GM12864 (cell line): ENCODE results near the gene NFIA.

ENCODE experiments used
- DNase-seq: peaks from one replicate; pipeline ENCODE4 v3.0.0-alpha.2; 2011; ENCODE audit warnings: low read depth
- H3K4me3 ChIP-seq: 2 replicates; pipeline ENCODE4 v1.5.1; 2011; ENCODE audit warnings: mild to moderate bottlenecking, low read depth, low read length, control low read depth
- CTCF ChIP-seq: IDR thresholded peaks from 2 replicates; pipeline ENCODE4 v1.5.1; 2011; ENCODE audit warnings: low read depth, mild to moderate bottlenecking, moderate library complexity, low read length, control low read depth, inconsistent platforms; ENCODE audit errors: missing control alignments

Gene NFIA

DNA sequence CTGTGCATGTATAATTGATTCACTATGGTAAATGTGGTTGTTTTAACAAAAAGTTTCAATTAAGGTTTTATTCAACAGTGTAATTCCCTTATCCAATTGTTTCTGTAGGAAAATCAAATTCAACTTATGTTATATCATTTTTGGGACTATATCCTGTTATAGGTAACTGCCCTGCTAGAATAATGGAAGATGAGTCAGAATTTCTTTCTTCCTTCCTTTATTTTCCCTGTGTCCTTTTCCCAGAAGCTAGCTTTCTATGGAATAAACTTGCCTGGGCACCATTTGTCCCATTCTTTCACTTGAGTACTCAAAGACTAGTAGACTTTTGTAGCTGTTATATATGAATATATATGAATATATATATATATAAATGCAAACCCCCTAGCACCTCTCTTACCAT, 341.3 kb downstream of the NFIA start:
- TF ChIP-seq CTCF = no peak
- no peak for DNase-seq
- no peak overlapping the region for H3K4me3 ChIP-seq

DNA sequence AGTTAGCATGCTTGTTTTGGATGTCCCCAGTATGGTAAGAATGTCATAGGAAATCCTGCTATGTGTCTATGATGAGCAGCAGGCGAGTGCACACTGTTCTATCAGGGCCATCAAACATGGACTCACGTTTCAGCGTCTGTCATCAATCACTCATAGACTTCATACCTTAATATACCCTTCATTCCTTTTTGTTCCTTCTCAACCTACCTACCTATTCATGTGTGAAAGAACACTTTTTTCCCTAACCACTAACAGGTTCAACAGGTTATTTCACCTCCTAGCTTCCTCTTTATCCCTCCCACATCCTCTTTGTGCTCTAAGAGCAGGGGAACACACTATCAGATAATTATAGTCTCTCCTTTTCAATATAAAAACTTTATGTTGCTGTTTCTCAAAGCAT, 342.0 kb downstream of the NFIA start:
- no peak overlapping the region for H3K4me3 ChIP-seq
- TF ChIP-seq CTCF = no peak
- no peak for DNase-seq

- no peak overlapping the region for H3K4me3 ChIP-seq
- DNase-seq = no peak
- no peak for TF ChIP-seq CTCF
These were observed 342.7 kb downstream of the NFIA start for GRCh38 chr1:61425040-61425439.

DNA sequence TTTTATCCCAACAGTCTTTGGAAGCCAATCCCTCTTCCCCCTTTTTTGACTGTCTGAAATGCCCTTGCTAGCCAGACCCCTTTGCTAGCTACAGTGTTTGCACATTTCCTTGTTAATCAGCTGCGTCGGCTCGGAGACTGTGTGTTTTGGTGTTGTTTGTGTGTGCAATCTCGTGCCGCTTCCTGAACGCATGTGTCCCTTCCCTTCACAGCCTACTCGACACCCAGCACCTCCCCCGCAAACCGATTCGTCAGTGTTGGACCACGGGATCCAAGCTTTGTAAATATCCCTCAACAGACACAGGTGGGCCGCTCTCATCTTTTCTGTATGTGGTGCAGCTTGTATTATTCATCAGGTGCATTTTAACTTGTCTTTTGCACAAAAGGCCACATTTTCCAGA, 343.9 kb downstream of the NFIA start:
- DNase-seq = no peak
- no peak for TF ChIP-seq CTCF
- no peak overlapping the region for H3K4me3 ChIP-seq

GRCh38 chr1:61426885-61427284, 344.5 kb downstream of the NFIA start:
- TF ChIP-seq CTCF = no peak
- H3K4me3 ChIP-seq = no peak overlapping the region
- no peak for DNase-seq

DNA sequence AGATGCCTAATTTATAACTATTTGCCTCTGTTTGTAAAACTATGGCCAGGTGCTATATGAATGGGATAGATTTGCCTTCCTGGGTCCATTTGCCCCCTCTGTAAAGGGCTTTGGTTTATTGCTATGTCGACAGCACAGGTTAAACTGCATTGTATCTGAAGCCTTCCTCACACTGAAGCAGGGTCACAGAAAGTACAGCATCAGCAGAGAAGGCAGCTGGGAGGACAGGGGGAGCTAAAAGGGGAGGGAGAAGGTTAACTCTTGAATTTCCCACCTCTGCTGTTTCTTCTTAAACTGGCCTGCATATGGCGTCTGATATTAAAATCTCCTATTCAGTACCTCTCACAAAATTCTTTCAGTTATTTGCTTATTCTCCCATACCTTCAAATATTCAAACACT, 345.1 kb downstream of the NFIA start:
- no peak for TF ChIP-seq CTCF
- no peak overlapping the region for H3K4me3 ChIP-seq
- DNase-seq = no peak

GRCh38 chr1:61428146-61428545, 345.8 kb downstream of the NFIA start:
- H3K4me3 ChIP-seq = no peak overlapping the region
- no peak for TF ChIP-seq CTCF
- no peak for DNase-seq
